ENCODE results near the gene KHDRBS2. TPM values are rescaled to one million over a fixed set of nuclear protein-coding genes. Genes with fewer than 3 reads are reported as not detected.

The KHDRBS2 gene
- total RNA-seq, 1 donor from 2014 or later = not detected

DNA sequence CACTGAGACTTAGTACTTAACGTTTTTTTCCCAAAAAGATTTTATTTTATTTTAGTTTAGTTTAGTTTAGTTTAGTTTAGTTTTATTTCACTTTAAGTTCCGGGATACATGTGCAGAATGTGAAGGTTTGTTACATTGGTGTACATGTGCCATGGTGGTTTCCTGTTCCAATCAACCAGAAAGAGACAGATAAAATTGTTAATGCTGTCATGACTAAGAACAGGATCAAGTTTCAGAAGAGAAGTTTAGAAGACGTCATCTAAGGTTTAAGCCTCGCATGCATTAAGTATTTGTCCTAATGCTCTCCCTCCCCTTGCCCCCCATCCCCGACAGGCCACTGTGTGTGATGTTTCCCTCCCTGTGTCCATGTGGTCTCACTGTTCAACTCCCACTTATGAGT, 540.0 kb downstream of the KHDRBS2 start:
- Mint-ChIP-seq H3K9me3 (peaks cover 39% of the 10 kb centered on the region), H3K27me3 (ENCODE audit: low read depth) (no peaks in the 10 kb centered on the region), H3K27ac (no peak overlapping the region), H3K36me3 (ENCODE audit: low read depth) (no peaks in the 10 kb centered on the region), H3K4me1 (ENCODE audit: low read depth) (no peaks in the 10 kb centered on the region), H3K4me3 (ENCODE audit: low read depth) (no peak overlapping the region)
- DNase-seq (ENCODE audit: low spot score) = no peak
- intact Hi-C loops (cut with micrococcal nuclease) = no loop called here

DNA sequence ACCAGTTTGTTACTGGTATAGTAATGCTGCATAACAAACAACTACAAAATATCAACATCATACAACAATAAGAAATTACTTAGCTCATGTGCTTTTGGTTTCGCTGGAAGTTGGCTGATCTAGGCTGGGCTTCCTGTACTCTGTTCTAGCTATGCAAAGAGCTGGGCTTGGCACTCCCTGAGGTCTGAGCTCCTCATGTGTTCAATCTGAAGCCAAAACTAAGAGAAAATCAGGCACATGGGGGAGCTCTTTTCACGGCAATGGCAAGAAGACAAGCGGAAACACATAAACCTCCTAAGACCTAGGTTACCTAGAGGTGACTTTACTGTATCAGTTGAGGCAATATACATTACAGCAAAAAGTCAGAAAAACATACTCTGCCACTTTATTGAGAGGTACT, 574.2 kb downstream of the KHDRBS2 start:
- peaks cover 32% of the 10 kb centered on the region for H3K9me3 Mint-ChIP-seq
- no peaks in the 10 kb centered on the region for H3K36me3 Mint-ChIP-seq (ENCODE audit: low read depth)

DNA sequence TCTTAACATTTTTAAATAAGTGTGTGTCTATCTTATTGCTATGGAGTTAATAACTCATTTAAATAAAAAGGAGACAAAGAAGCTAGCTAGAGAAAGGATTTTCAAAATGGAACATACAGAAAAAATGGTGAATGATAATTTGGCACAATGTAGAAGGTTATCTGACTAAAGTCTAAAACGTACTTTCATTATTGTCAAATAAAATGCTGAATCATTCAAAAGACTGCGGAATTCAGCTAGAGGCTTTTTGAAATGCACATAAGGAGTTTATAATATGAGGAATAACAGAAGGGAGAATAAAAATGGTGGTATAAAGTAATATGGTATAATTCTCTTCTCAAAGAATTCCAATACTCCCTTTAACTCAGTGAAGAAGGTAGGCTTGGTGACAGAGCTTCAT, 597.9 kb downstream of the KHDRBS2 start:
- intact Hi-C loops (cut with micrococcal nuclease) = no loop called here
- no peaks in the 10 kb centered on the region for H3K4me1 Mint-ChIP-seq (ENCODE audit: low read depth)
- DNase-seq (ENCODE audit: low spot score) = no peak
- H3K27ac Mint-ChIP-seq = no peak overlapping the region
- H3K27me3 Mint-ChIP-seq (ENCODE audit: low read depth) = no peaks in the 10 kb centered on the region
- no peak overlapping the region for H3K4me3 Mint-ChIP-seq (ENCODE audit: low read depth)
- H3K9me3 Mint-ChIP-seq = peaks cover 25% of the 10 kb centered on the region
- H3K36me3 Mint-ChIP-seq (ENCODE audit: low read depth) = no peaks in the 10 kb centered on the region

More for the DNA sequence above, 574.2 kb downstream of the KHDRBS2 start:
- H3K27ac Mint-ChIP-seq = no peak overlapping the region
- DNase-seq (ENCODE audit: low spot score) = no peak
- H3K4me3 Mint-ChIP-seq (ENCODE audit: low read depth) = no peak overlapping the region
- intact Hi-C loops (cut with micrococcal nuclease) = no loop called here
- H3K27me3 Mint-ChIP-seq (ENCODE audit: low read depth) = no peaks in the 10 kb centered on the region
- no peaks in the 10 kb centered on the region for H3K4me1 Mint-ChIP-seq (ENCODE audit: low read depth)

DNA sequence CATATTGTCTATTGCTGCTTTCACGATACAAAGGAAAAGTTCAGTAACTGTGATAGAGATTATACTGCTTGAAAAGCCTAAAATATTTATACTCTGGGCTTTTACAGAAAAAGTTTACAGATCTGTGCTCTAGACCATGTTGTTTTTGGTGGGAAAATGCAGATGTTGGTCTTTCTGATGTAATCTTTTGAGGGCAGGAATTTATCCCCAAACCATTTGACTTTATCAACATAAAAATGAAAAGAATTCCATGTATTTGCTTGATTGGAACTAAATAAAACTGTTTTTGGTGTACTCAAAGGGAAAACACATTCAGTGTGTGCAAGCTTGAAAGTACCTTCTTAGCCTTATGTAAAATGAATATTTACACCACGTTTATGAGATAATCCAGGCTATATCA, 603.5 kb downstream of the KHDRBS2 start:
- no peaks in the 10 kb centered on the region for H3K36me3 Mint-ChIP-seq (ENCODE audit: low read depth)
- H3K9me3 Mint-ChIP-seq = peaks cover 35% of the 10 kb centered on the region
- H3K4me3 Mint-ChIP-seq (ENCODE audit: low read depth) = no peak overlapping the region
- no peaks in the 10 kb centered on the region for H3K27me3 Mint-ChIP-seq (ENCODE audit: low read depth)
- DNase-seq (ENCODE audit: low spot score) = no peak
- H3K27ac Mint-ChIP-seq = no peak overlapping the region
- intact Hi-C loops (cut with micrococcal nuclease) = no loop called here
- no peaks in the 10 kb centered on the region for H3K4me1 Mint-ChIP-seq (ENCODE audit: low read depth)

DNA sequence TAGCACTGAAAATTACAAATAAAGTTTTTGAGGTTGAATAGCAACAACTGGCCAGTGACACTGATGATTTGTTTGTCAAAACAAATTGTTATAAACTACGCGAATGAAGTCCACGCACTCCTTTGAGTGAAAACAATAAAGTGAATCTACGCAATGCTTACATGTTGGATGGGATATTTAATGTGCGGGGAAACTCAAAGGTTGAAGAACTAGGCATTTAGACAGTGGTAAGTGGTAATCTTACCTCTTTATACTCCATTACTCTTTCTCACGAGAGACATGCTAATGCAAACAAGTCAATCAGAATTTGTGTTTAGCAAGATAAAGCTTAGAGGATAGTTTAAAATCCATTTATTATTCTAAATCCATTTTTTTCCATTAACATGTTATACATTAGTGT, 606.4 kb downstream of the KHDRBS2 start:
- intact Hi-C loops (cut with micrococcal nuclease) = no loop called here
- Mint-ChIP-seq H3K4me3 (ENCODE audit: low read depth) (no peak overlapping the region), H3K4me1 (ENCODE audit: low read depth) (no peaks in the 10 kb centered on the region), H3K9me3 (peaks cover 34% of the 10 kb centered on the region), H3K27me3 (ENCODE audit: low read depth) (no peaks in the 10 kb centered on the region), H3K27ac (no peak overlapping the region), H3K36me3 (ENCODE audit: low read depth) (no peaks in the 10 kb centered on the region)
- no peak for DNase-seq (ENCODE audit: low spot score)

DNA sequence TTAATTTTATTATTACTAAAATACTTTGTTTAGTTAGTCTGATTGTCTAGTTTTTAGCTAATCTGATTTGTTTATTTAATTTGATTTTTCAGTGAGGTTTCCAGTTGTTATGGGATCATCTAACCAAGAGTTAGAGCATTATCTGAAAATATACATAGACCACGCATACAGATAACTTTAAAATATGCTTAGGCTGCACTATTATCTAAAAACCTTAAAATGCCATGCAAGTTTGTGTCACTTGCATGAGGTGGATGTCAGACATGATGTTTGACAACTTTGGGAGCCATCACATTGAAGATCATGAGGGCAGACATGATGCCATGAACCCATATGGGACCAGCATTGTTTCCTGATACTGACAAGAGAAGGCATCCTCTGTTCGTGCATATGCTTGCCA, 610.3 kb downstream of the KHDRBS2 start:
- intact Hi-C loops (cut with micrococcal nuclease) = no loop called here
- Mint-ChIP-seq H3K27ac (no peak overlapping the region), H3K9me3 (peaks cover 29% of the 10 kb centered on the region), H3K36me3 (ENCODE audit: low read depth) (no peaks in the 10 kb centered on the region), H3K4me3 (ENCODE audit: low read depth) (no peak overlapping the region), H3K27me3 (ENCODE audit: low read depth) (no peaks in the 10 kb centered on the region), H3K4me1 (ENCODE audit: low read depth) (no peaks in the 10 kb centered on the region)
- DNase-seq (ENCODE audit: low spot score) = no peak

DNA sequence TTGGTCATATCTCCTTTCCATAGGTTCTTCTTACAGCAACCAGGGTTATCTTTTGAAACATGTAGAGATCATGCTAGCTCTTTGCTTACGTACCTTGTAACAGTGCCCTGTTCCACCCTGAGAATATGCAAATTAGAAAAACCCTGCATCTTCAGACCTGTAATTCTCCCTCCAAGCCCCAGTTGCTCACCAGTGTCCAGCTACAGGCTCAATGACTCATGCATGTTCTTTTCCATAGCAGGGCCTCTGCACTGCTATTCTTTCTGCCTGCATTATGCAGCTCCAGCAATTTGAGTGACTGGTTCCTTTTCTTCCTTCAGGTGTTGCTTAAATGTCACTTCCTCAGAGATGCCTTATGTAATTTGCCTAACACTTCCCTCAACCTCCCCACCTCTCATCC, 636.2 kb downstream of the KHDRBS2 start:
- intact Hi-C loops (cut with micrococcal nuclease) = no loop called here
- Mint-ChIP-seq H3K4me3 (ENCODE audit: low read depth) (no peak overlapping the region), H3K27ac (no peak overlapping the region), H3K4me1 (ENCODE audit: low read depth) (no peaks in the 10 kb centered on the region), H3K27me3 (ENCODE audit: low read depth) (no peaks in the 10 kb centered on the region), H3K36me3 (ENCODE audit: low read depth) (no peaks in the 10 kb centered on the region), H3K9me3 (peaks cover 66% of the 10 kb centered on the region)
- DNase-seq (ENCODE audit: low spot score) = no peak

DNA sequence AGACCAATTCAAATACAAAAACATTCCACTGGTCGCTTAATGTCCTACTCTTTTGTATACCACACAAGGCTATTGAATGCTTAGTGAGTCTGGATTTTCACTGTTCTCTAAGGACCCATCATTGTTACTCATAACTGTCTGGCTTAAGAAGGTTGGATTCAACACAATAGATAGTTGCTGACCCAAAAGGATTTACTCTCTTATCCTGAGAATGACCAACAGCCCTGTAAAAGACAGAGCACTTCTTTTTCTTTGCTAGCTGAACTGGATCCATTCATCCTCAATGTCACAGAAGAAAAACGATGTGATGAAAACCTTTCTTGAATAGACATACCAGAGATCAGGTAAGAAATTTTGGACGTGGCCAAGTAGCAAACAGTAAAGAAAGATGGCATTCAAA, 645.6 kb downstream of the KHDRBS2 start:
- H3K27ac Mint-ChIP-seq = no peak overlapping the region
- H3K4me3 Mint-ChIP-seq (ENCODE audit: low read depth) = no peak overlapping the region
- DNase-seq (ENCODE audit: low spot score) = no peak
- intact Hi-C loops (cut with micrococcal nuclease) = no loop called here
- H3K4me1 Mint-ChIP-seq (ENCODE audit: low read depth) = no peaks in the 10 kb centered on the region
- peaks cover 52% of the 10 kb centered on the region for H3K9me3 Mint-ChIP-seq
- no peaks in the 10 kb centered on the region for H3K27me3 Mint-ChIP-seq (ENCODE audit: low read depth)
- no peaks in the 10 kb centered on the region for H3K36me3 Mint-ChIP-seq (ENCODE audit: low read depth)

Measured in activated T-helper 2 cell treated with anti-CD3 and anti-CD28 coated beads, Interferon-gamma antibody, Interleukin-2, Interleukin-4, amounts not matched to agents 10 μg/mL and 5 μg/mL and 100 μg/mL, durations not matched to agents 14 hours and 24 hours and 36 hours (primary cell).